ENCODE data around the gene PEDS1. TPM values are rescaled to one million over a fixed set of nuclear protein-coding genes. Genes with fewer than 3 reads are reported as not detected.
A peak's percentile ranks its signal among the peaks of the same experiment; 100 is the strongest.

Gene PEDS1
- total RNA-seq, 1 experiment from 2014 or later = 26.0 TPM

DNA sequence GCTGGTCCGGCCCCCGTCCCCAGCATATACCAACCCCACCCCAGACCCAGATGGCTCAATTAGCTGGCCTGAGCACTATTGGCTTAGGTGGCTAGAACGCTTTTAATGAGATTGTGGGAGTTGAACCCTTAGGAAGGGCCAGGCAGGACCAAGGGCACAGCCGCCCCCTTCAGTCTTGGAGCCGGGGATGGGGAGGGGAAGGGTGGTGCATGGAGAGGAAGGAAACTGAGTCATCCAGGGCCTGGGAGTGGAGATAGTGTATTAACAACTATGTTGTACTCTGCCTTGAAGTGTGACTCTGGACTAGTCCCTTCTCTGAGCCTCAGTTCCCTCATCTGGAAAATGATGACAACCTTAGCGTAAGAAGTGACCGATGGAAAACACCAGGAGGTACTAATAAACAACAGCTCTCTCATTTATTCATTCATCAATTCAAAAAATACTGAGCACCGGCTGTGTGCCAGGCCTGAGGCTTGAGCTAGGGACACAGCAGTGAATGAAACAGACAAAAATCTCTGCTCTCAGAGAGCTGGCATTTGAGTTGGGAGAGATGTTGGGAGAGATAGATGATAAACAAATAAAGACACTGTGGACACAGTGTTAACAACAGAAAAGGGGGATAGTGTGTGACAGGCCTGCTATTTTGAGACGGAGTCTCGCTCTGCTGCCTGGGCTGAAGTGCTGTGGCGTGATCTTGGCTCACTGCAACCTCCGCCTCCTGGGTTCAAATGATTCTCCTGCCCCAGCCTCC, 11.5 kb downstream of the PEDS1 start:
- H3K27ac Mint-ChIP-seq (ENCODE audit: low read depth, unreplicated experiment) = peak overlapping the region; percentile 93
- H3K27me3 Mint-ChIP-seq (ENCODE audit: insufficient read depth, unreplicated experiment) = no peaks in the 10 kb centered on the region
- POLR2A ChIA-PET = interaction anchor here (0.7 to 19.2 kb wide), 7 partner anchors 8 to 29 kb away, joined by 4 to 386 read pairs (median 12); partner anchors contain the start of genes PEDS1 and UBE2V1
- peaks cover 42% of the 10 kb centered on the region for H3K36me3 Mint-ChIP-seq (ENCODE audit: insufficient read depth, unreplicated experiment)
- peak overlapping the region; percentile 49 for H3K4me3 Mint-ChIP-seq (ENCODE audit: unreplicated experiment)
- BruUV-seq (replicated peaks) = no TSS peak
- intact Hi-C loops (cut with micrococcal nuclease) = no loop called here
- no peaks in the 10 kb centered on the region for H3K9me3 Mint-ChIP-seq (ENCODE audit: unreplicated experiment)
- H3K4me1 Mint-ChIP-seq (ENCODE audit: insufficient read depth, unreplicated experiment) = peaks cover 58% of the 10 kb centered on the region
- no peak for DNase-seq (ENCODE audit: unreplicated experiment)
- CTCF ChIA-PET = interaction anchor here (0.5 to 9.5 kb wide), 5 partner anchors 11 to 431 kb away, joined by 3 to 129 read pairs (median 4); partner anchors contain the start of gene PEDS1
- TF ChIP-seq, protein P1, sequence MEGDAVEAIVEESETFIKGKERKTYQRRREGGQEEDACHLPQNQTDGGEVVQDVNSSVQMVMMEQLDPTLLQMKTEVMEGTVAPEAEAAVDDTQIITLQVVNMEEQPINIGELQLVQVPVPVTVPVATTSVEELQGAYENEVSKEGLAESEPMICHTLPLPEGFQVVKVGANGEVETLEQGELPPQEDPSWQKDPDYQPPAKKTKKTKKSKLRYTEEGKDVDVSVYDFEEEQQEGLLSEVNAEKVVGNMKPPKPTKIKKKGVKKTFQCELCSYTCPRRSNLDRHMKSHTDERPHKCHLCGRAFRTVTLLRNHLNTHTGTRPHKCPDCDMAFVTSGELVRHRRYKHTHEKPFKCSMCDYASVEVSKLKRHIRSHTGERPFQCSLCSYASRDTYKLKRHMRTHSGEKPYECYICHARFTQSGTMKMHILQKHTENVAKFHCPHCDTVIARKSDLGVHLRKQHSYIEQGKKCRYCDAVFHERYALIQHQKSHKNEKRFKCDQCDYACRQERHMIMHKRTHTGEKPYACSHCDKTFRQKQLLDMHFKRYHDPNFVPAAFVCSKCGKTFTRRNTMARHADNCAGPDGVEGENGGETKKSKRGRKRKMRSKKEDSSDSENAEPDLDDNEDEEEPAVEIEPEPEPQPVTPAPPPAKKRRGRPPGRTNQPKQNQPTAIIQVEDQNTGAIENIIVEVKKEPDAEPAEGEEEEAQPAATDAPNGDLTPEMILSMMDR (IDR thresholded peaks at IDR 0.05; ENCODE audit: unreplicated experiment) = no peak

DNA sequence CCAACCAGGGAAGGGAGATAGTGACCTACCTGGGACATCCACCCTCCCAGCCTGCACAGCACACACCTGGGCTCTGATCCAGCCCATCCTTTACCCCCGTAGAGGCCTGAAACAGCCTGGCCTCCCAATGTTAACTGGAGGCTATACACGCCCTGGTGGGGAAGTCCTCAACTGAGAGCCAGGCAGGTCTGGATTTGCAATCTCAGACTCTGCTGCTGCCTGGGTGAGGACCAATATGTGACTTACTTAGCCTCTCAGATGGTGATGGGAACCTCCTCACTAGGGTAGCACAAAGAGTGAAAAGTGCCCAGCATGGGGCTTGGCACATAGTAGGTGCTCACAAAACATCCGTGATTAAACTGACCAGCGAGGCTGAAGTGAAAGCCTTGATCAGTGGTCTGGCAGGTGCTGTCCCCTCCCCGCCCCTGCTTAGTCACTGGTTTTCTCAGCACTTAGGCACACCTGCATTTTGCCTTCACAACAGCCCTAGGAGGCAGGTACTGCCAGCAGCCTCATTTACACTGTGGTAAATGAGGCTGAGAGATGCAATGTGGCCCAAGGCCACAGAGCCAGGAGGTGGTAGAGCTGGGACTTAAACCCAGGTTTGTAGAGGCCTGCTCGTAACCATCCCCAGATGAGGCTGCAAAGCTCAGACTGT, 12.4 kb downstream of the PEDS1 start:
- H3K27ac Mint-ChIP-seq (ENCODE audit: low read depth, unreplicated experiment) = peak overlapping the region; percentile 93
- H3K4me3 Mint-ChIP-seq (ENCODE audit: unreplicated experiment) = no peak overlapping the region
- no peaks in the 10 kb centered on the region for H3K9me3 Mint-ChIP-seq (ENCODE audit: unreplicated experiment)
- H3K27me3 Mint-ChIP-seq (ENCODE audit: insufficient read depth, unreplicated experiment) = no peaks in the 10 kb centered on the region
- CTCF ChIA-PET = interaction anchor here (0.5 to 9.5 kb wide), 8 partner anchors 9 to 441 kb away, joined by 3 to 129 read pairs (median 4); partner anchors contain the start of gene PEDS1
- DNase-seq (ENCODE audit: unreplicated experiment) = peak; percentile 47
- POLR2A ChIA-PET = interaction anchor here (0.7 to 19.2 kb wide), 8 partner anchors 12 to 48 kb away, joined by 4 to 386 read pairs (median 10); partner anchors contain the start of genes PEDS1 and UBE2V1
- intact Hi-C loops (cut with micrococcal nuclease) = no loop called here
- peaks cover 50% of the 10 kb centered on the region for H3K36me3 Mint-ChIP-seq (ENCODE audit: insufficient read depth, unreplicated experiment)
- TF ChIP-seq, protein P1 (IDR thresholded peaks at IDR 0.05; ENCODE audit: unreplicated experiment) = no peak
- peaks cover 49% of the 10 kb centered on the region for H3K4me1 Mint-ChIP-seq (ENCODE audit: insufficient read depth, unreplicated experiment)
- no TSS peak for BruUV-seq (replicated peaks)

DNA sequence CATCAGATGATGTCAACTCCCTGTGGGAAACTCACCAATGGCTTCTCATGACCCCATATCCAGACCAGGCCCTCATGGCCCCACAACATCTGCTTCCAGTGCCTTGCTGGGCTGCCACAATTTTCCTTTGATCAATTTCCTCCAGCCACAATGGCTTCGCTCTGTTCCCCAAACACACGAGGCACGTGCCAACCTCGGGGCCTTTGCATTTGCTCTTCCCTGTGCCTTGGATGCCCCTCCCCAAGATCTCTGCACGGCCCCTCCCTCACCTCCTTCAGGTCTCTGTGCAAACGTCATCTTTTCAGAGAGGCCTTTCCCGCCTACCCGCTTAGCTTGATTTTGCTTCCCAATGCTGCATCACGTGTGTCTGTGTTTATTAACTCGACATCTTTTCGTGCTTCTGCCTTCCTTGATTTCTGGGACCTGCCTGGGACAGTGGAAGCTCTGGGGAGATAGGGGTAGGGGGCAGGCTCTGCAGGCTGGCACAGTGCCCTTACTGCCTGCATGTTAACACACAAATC, 13.1 kb downstream of the PEDS1 start:
- Mint-ChIP-seq H3K27me3 (ENCODE audit: insufficient read depth, unreplicated experiment) (no peaks in the 10 kb centered on the region), H3K9me3 (ENCODE audit: unreplicated experiment) (no peaks in the 10 kb centered on the region), H3K4me1 (ENCODE audit: insufficient read depth, unreplicated experiment) (peaks cover 46% of the 10 kb centered on the region), H3K27ac (ENCODE audit: low read depth, unreplicated experiment) (peak overlapping the region; percentile 93), H3K4me3 (ENCODE audit: unreplicated experiment) (peak overlapping the region; percentile 9), H3K36me3 (ENCODE audit: insufficient read depth, unreplicated experiment) (peaks cover 57% of the 10 kb centered on the region)
- POLR2A ChIA-PET = interaction anchor here (0.8 to 19.2 kb wide), 8 partner anchors 11 to 590 kb away, joined by 3 to 386 read pairs (median 4); partner anchors contain the start of genes PEDS1 and UBE2V1
- TF ChIP-seq, protein P1 (IDR thresholded peaks at IDR 0.05; ENCODE audit: unreplicated experiment) = no peak
- intact Hi-C loops (cut with micrococcal nuclease) = no loop called here
- CTCF ChIA-PET = interaction anchor here (0.6 to 9.5 kb wide), 6 partner anchors 10 to 441 kb away, joined by 3 to 129 read pairs (median 3); no protein-coding TSS in a partner anchor
- no peak for DNase-seq (ENCODE audit: unreplicated experiment)
- BruUV-seq (replicated peaks) = no TSS peak

Data from MCF 10A (cell line).